Stimulated activated CD4-positive, alpha-beta T cell treated with anti-CD3 and anti-CD28 coated beads, Interleukin-2, amount 100 ng/mL, for 48 hours (primary cell): ENCODE data around the gene KNDC1.
A peak's percentile ranks its signal among the peaks of the same experiment; 100 is the strongest.
"Not testable (repeated sequence)": the region's sequence is repeated elsewhere in the genome, so short reads cannot be mapped to it uniquely, and the experiment has no call there.

Source experiments
- DNase-seq, 2 donors: peaks; one replicate each; pipeline ENCODE4 v3.0.0-alpha.2; 2020

KNDC1 gene

GRCh38 chr10:133159950-133160825, at the start of gene KNDC1:
Gene KNDC1 (plus strand): TSS chr10:133160219. CDS start chr10:133160468, 249 bp downstream.
- no peak for DNase-seq

DNA sequence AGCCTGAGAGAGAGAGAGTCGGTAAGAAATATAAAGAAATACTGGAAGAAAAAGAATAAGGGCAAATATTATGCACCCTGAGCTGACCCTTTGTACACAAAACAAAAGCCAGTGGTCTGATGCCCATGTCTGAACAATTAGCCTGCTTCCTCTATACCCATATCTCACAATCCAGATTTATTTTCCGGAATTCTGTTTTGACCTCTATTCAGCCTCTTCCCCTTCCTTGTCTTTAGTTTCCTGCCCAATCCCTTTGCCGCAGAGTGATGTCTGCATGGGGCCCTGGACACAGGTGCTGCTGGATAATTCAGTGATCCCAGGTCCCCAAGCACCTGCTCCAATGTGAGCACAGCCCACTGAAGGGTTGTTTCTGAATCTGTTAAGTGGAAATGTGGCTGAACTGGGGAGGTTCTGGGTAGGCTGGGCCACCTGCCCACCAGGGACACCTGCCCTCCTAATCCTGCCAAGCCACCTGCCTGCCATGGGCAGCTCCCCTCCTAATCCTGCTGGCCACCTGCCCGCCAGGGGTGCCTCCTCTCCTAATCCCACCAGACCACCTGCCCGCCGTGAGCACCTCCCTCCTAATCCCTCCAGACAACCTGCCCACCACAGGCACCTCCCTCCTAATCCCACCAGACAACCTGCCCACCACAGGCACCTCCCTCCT, 49.3 kb upstream of the KNDC1 start:
- no peak for DNase-seq

- DNase-seq: not testable (repeated sequence)
Observed at GRCh38 chr10:133111640-133112039, 48.4 kb upstream of the KNDC1 start.

DNA sequence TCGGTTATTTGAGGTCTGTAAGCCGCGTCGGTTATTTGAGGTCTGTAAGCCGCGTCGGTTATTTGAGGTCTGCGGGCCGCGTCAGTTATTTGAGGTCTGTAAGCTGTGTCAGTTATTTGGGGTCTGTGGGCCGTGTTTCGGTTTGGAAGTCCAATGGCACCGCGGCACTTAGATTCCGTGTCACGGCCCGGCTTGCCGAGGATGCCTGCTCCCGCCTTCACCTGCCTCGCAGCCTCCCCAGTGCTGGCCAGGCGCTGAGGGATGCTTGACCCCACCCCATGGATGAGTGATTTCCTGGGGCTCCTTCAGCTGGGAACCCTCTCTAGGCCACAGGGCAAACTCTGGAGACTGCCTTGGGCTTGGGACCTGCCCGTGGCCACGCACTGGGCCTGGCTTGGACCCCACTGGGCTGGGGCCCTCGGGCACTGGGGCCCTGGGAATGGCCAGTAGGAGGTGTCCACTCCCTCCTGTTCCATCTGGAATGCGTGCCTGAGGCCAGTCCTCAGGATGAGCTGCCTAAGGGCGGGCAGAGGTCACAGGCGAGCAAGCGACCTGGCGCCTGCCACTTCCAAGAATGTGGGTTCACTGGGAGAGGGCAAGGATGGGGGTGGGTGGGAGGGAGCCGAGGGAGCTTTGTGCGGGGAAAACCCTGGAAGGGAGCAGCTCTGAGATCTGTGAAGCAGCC, 46.7 kb upstream of the KNDC1 start:
- DNase-seq: no peak

GRCh38 chr10:133113847-133114246, 46.2 kb upstream of the KNDC1 start:
- no peak for DNase-seq

GRCh38 chr10:133114251-133114650, 45.8 kb upstream of the KNDC1 start:
- DNase-seq: no peak

DNA sequence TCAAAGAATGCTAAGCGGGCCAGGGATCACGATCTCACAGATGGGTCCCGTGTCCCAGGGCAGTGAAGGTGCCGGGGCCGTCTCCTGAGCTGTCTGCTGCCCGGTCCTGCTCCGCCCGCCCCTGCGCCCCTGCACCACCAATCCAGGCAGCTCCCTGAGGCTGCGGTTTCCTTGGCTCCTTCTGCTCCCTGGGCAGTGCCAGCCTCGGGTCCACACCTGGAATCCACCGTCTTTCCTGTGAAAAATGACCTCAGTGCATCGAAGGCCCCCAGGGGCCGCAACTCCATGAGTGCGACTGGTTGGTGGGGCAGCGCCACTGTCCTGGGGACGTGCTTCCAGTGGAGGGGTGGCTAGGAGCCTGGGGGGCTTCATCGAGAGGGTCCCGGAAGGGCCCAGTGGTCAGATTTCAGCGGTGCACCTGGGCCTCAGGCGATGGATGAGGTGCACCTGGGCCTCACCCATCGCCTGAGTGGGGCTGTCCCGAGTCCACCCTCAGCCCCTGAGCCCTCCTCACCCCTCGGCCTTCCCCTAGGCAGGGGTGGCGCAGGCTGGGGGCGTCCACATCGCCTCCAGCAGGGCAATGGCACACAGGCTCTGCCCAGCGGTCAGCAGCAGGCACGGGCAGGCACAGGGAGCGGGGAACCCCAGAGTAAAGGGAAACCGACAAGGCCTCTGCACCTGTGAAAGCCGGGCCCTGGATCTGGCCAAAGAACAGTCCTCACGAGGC, 45.1 kb upstream of the KNDC1 start:
- DNase-seq: no peak

DNA sequence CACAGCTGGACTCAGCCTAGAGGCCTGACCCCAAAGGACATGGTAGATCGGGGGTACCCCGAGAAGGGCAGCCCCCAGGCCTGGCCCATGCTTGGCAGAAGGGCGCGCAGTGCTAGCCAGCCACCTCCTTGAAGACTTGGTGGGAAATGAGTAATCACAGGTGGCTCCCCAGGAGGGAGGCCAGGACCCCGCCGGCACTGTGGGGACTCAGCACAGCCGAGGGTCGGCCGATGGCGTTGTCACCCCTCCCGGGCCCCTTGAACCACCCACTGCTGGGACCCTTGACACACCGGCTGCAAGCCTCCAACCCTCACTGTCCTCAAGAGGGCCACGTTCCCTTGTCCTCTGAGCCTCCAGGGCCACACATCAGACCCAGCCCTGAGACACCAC, 44.6 kb upstream of the KNDC1 start:
- no peak for DNase-seq

DNA sequence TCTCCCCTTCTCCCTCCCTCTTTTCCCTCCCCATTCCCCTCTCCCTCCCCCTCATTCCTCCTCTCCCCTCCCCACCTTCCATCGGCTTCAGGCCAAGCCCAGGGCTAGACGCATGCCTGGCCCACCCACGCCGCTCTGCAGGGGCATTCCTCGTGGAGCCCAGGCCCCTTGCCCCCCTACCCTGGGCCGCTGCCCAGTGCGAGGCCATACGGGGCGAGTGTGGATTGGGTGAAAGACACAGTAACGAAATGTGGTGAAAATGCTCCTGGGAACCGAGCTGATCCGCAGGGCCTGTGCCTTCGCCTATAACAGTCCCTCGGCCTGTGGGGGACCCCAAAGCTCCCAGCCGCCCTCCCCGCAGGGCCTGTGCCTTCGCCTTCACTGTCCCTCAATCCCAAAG, 44.0 kb upstream of the KNDC1 start:
- DNase-seq: no peak

- DNase-seq: no peak
Observed at GRCh38 chr10:133116455-133116854, 43.6 kb upstream of the KNDC1 start.

- DNase-seq: no peak
Observed at GRCh38 chr10:133117036-133117687, 42.9 kb upstream of the KNDC1 start.

DNA sequence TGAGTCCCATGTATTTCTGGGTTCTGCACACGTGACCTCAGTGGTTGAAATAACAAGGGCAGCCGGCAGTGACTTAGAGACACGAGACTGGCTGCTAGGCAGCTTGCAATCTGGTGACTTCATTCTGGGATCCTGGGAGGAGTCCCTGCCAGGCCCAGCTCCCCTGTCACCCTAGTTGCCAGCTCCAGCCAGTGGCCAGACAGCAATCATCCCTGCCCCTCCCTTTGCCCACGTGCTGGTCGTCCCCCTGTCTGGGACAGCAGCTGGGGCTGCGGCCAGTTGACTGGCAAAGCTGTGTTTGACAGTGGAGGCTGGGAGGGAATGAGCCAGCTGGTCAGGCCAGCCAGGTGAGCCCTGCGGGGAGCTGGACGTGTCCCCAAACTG, 42.3 kb upstream of the KNDC1 start:
- no peak for DNase-seq

DNA sequence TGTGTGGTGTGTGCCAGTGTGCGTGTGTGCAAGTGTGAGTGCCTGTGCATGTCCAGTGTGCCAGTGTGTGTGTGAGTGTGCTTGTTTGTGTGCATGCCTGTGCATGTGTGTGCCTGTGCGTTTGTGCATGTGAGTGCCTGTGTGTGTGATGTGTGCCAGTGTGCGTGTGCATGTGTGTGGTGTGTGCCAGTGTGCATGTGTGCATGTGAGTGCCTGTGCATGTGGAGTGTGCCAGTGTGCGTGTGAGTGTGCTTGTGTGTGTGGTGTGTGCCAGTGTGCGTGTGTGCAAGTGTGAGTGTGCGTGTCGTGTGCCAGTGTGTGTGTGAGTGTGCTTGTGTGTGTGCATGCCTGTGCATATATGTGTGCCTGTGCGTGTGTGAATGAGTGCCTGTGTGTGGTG, 38.5 kb upstream of the KNDC1 start:
- no peak for DNase-seq

DNA sequence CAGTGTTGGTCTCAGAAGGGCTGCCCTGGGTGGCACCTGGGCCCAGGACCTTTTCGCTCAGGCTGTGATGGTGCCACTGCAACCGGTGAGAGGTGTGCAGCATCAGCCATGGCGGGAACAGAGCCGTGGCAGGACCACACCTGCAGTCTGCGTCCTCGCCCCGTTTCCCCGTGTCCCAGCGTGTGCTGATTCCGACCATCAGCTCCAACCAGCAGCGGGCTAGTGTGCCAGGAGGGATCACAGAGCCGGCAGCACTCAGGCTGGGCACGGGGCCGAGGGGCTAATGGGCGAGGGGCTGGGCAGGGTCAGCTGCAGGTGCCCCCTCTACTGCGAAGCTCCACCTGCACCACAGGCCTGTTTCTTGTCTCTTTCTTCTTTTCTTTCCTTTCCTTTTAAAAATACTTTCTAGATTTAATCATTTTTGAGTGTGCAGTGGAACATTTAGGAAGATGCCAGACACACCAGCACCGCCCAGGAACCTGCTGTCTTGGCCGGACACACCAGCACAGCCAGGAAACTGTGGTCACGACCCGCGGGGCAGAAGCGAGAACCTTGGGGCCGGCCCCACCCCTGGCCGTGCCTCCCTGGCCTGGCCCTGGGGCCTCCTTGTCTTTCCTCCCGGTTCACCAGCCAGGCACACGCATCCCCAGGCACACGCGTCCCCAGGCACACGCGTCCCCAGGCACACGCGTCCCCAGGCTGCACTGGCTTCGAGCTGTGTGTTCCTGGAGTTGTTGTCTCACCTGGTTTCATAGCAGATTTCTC, 37.7 kb upstream of the KNDC1 start:
- no peak for DNase-seq

DNA sequence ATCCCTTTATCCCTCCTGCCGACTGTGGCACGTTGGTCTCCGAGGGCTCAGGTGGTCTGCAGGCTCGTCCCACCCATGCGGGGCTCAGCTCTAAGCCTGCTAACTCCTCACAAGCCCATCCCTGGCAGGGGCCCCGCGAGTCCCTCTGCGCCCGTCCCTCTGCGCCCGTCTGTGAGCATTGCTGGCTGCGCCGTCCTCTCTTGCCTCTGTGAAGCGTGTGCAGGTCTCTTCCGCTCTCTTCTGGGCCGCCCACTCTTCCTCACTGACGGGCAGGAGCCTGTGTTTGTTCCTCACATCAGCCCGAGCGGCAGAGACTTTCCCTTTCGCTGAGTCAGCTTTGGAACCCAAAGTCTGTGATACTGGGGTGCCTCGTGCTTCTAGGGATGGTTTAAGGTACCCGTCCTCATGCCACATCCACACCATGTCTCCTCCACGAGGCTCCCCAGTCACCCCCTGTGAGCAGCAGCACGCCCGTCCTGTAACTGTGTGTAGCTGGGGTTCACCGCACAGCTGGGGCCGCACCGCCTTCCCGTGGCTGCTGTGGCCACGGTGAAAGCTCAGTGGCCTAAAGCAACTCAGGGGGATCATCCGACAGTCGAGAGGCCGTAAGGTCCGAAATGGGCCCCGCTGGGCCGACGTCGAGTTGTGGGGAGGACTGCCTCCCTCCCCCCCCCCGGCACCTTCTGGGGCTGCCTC, 36.8 kb upstream of the KNDC1 start:
- DNase-seq: no peak

- DNase-seq: no peak
Observed at GRCh38 chr10:133123746-133124356, 36.2 kb upstream of the KNDC1 start.

- DNase-seq: peak; percentile 13 to 21
Observed at GRCh38 chr10:133124357-133125211, 35.4 kb upstream of the KNDC1 start.

DNA sequence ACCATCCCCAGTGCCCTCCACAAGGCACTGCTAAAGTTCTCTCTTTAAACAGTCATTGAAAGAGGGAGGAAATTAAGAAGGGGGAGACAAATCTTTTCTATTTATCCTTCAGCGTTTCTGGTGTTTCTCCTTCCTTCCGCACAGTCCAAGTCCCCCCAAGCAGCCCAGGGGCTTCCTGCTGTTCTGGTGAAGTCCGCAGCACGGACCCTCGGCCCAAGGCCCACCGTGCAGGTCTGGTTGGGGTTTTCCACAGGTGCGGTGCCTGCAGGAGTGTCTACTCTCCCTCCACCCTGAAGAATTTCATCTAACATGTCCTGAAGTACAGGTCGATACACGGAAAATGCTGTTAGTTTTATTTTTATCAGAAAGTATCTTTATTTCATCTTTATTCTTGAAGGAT, 34.1 kb upstream of the KNDC1 start:
- DNase-seq: no peak

DNA sequence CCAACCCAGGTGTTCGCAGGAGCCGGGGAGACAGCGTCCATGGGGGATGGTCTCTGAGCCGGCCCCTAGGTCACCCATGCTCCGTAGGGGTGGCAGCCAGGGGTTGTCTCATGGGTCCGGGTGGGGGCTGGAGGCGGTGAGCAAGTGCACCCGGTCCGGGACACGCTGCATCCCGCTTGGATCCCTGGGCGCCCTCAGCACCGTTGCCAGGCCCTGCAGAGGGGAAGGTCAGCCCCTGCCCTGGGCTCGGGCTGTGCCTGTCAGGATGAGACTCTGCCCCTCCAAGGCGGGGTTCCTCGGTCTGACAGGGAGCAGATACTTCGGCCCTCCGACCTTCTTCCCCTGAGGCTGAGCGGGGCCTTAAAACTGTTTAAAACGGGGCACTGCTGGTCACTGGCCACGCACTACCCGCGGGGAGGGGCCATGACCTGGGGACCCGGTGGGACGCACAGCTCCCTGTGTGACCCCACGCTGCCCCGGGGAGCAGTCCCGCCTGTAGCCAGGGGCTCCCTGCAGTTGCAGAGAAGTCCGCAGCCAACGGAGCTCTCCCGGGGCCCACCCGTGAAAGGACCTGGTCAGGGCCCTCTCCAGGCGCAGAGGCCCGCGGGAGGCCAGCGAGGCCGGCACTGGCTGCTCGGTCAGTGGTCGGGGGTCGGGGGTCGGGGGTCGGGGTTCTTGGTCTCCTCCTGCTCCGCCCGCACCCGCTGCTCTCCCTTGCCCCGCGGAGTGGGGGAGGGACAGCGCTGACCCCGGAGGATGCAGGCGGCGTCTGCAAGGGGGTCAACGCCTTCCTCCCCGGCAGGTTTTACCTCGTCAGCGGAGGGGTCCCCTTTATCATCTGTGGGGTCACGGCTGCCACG, 33.4 kb upstream of the KNDC1 start:
- no peak for DNase-seq
